22Rv1 (cell line): ENCODE data around the gene TAF9B.
"Not testable (repeated sequence)": the region's sequence is repeated elsewhere in the genome, so short reads cannot be mapped to it uniquely, and the experiment has no call there.

Source experiments
- CTCF ChIP-seq: fragments of 450-650 bp; IDR thresholded peaks from 2 replicates; pipeline ENCODE4 v1.5.1; 2017; ENCODE audit warnings: mild to moderate bottlenecking
- ZFX ChIP-seq: fragments of 450-650 bp; IDR thresholded peaks from 2 replicates; pipeline ENCODE4 v1.6.1; 2017; ENCODE audit warnings: antibody characterized with exemption, borderline replicate concordance

- not testable (repeated sequence) for TF ChIP-seq CTCF, ZFX
Observed at GRCh38 chrX:78157846-78158245, 18.4 kb upstream of the TAF9B start.
